Esophagus squamous epithelium (tissue), 5 donors: ENCODE data around the gene DNAI2. TPM values are rescaled to one million over a fixed set of nuclear protein-coding genes. Genes with fewer than 3 reads are reported as not detected.
A peak's percentile ranks its signal among the peaks of the same experiment; 100 is the strongest.

Source experiments
- DNase-seq: peaks from one replicate; lab custom pipeline; 2025; lab: John Stamatoyannopoulos, UW
- H3K27ac ChIP-seq, 4 donors: fragments of 200-600 bp; sonication (generic); one replicate each; pipeline ENCODE4 v1.5.1; 2016 to 2019; ENCODE audit warnings: mild to moderate bottlenecking in 1 of 4
- H3K27me3 ChIP-seq, 4 donors: fragments of 200-600 bp; sonication (generic); 1 replicate in 3 of 4; 2 replicates in 1 of 4; pipeline versions ENCODE4 v1.5.1 to v1.6.0; 2017 to 2021; ENCODE audit warnings: antibody characterized with exemption in 1 of 4
- H3K36me3 ChIP-seq, 3 donors: fragments of 200-600 bp; sonication (generic); one replicate each; pipeline ENCODE4 v1.5.1; 2016 to 2019
- H3K4me1 ChIP-seq, 3 donors: fragments of 200-600 bp; sonication (generic); one replicate each; pipeline ENCODE4 v1.5.1; 2017 to 2019
- H3K4me3 ChIP-seq, 4 donors: fragments of 200-600 bp; sonication (generic); 1 replicate in 3 of 4; 2 replicates in 1 of 4; pipeline ENCODE4 v1.5.1; 2016 to 2019; ENCODE audit warnings: mild to moderate bottlenecking in 2 of 4, moderate library complexity in 1 of 4
- H3K9me3 ChIP-seq, 3 donors: fragments of 200-600 bp; sonication (generic); one replicate each; pipeline ENCODE4 v1.5.1; 2016 to 2019
- CTCF ChIP-seq, 6 experiments: fragments of 450-650 bp in 4 of 6; fragments of 200-600 bp in 2 of 6; sonication (generic) in 2 of 6; IDR thresholded peaks; one replicate each; pipeline ENCODE4 v1.5.1; 2016 to 2019; ENCODE audit warnings: antibody characterized with exemption in 6 of 6, mild to moderate bottlenecking in 4 of 6, moderate library complexity in 4 of 6
- POLR2A ChIP-seq, 4 donors: fragments of 450-650 bp; IDR thresholded peaks; one replicate each; pipeline ENCODE4 v1.6.1; 2017; ENCODE audit warnings: antibody characterized with exemption in 4 of 4, mild to moderate bottlenecking in 4 of 4, moderate library complexity in 3 of 4
- WGBS, 2 donors: methylation state at CpG; one replicate each; pipeline ENCODE4 v1.1.5; 2018; 5-methylcytosine and 5-hydroxymethylcytosine counted together
- intact Hi-C: fragments of 100-400 bp; cut with DNase I; formaldehyde crosslinking; loops from one replicate; pipeline ENCODE4 v1.15.0; 2022
- total RNA-seq, 4 donors: library from RNA; depleted of rRNA; stranded (reverse); fragments of >200 nt; gene quantifications; one replicate each; pipeline ENCODE4 v1.1.0, GENCODE V29; 2016
- donor health status: DM: yes; HTN: yes; CAD: no.

Gene DNAI2
- total RNA-seq, 4 donors from 2014 or later, result 0.19 TPM; not detected in 3

GRCh38 chr17:74271901-74272561, 2.0 kb upstream of the DNAI2 start:
- no peaks in the 10 kb centered on the region for H3K9me3 ChIP-seq
- no peak overlapping the region for H3K4me3 ChIP-seq
- no peak for DNase-seq
- intact Hi-C loops, result no loop called here
- peaks cover 0 to 84% (median 0%) of the 10 kb centered on the region in 4 donors for H3K27me3 ChIP-seq
- no peak overlapping the region for H3K27ac ChIP-seq
- H3K4me1 ChIP-seq, result peaks cover 4 to 41% (median 5%) of the 10 kb centered on the region in 3 donors
- TF ChIP-seq POLR2A (IDR thresholded peaks at IDR 0.05), result no peak
- TF ChIP-seq CTCF (IDR thresholded peaks at IDR 0.05), result no peak
- 54 to 55% methylated on average over 9 of the region's 13 CpGs for WGBS, 2 donors
- no peaks in the 10 kb centered on the region for H3K36me3 ChIP-seq

DNA sequence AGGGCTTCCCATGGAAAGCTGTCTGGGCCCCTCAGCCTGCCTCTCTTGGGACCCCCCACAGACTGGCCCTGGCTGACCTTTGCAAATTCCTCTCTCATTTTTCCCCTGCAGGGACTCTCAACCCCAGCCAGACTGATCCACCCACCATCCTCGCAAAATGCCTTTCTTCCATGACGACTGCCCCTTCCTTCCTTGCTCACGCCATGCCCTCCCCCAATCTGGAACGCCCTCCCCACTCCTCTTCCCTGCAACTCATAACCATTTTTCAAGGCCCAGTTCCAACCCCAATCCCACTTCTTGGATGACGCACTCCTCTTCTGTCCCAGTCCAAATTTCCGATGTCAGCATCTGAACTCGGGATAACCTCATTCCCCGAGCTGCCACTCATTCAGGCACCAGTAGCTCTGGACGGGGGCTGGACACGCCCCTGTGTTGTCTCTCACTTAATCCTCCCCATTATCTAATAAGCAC, 1.3 kb upstream of the DNAI2 start:
- H3K9me3 ChIP-seq, result no peaks in the 10 kb centered on the region
- no peaks in the 10 kb centered on the region for H3K36me3 ChIP-seq
- WGBS, 2 donors, result 56 to 61% methylated on average over 9 to 10 of the region's 10 CpGs
- H3K27me3 ChIP-seq, result peaks cover 0 to 87% (median 0%) of the 10 kb centered on the region in 4 donors
- no peak for DNase-seq
- intact Hi-C loops, result no loop called here
- H3K4me3 ChIP-seq, result no peak overlapping the region
- TF ChIP-seq CTCF (IDR thresholded peaks at IDR 0.05), result no peak
- no peak for TF ChIP-seq POLR2A (IDR thresholded peaks at IDR 0.05)
- no peak overlapping the region for H3K27ac ChIP-seq
- peaks cover 4 to 42% (median 5%) of the 10 kb centered on the region in 3 donors for H3K4me1 ChIP-seq

GRCh38 chr17:74274709-74275340, 791 bp downstream of the DNAI2 start:
- Histone ChIP-seq H3K9me3 (no peaks in the 10 kb centered on the region), H3K27ac (no peak overlapping the region), H3K27me3 (peaks cover 0 to 71% (median 0%) of the 10 kb centered on the region in 4 donors), H3K4me1 (peaks cover 4 to 42% (median 5%) of the 10 kb centered on the region in 3 donors), H3K4me3 (no peak overlapping the region), H3K36me3 (no peaks in the 10 kb centered on the region)
- intact Hi-C loops, result no loop called here
- no peak for TF ChIP-seq CTCF (IDR thresholded peaks at IDR 0.05)
- TF ChIP-seq POLR2A (IDR thresholded peaks at IDR 0.05), result no peak
- 50 to 60% methylated on average over 13 to 14 of the region's 14 CpGs for WGBS, 2 donors
- DNase-seq, result no peak

- peak overlapping the region in 2 of 4 donors; percentile 38 to 61 for H3K27ac ChIP-seq
- peaks cover 0 to 66% (median 0%) of the 10 kb centered on the region in 4 donors for H3K27me3 ChIP-seq
- H3K4me1 ChIP-seq, result peaks cover 4 to 42% (median 5%) of the 10 kb centered on the region in 3 donors
- WGBS, 2 donors, result 24 to 55% methylated on average over 9 to 11 of the region's 12 CpGs
- no peak overlapping the region for H3K4me3 ChIP-seq
- DNase-seq, result no peak
- intact Hi-C loops, result no loop called here
- TF ChIP-seq CTCF (IDR thresholded peaks at IDR 0.05) (no peak), POLR2A (IDR thresholded peaks at IDR 0.05) (no peak)
- H3K36me3 ChIP-seq, result no peaks in the 10 kb centered on the region
- no peaks in the 10 kb centered on the region for H3K9me3 ChIP-seq
Observed at GRCh38 chr17:74276051-74276476, 2.0 kb downstream of the DNAI2 start.

- peak overlapping the region in 2 of 4 donors; percentile 38 to 61 for H3K27ac ChIP-seq
- TF ChIP-seq POLR2A (IDR thresholded peaks at IDR 0.05) (no peak), CTCF (IDR thresholded peaks at IDR 0.05) (no peak)
- no peaks in the 10 kb centered on the region for H3K36me3 ChIP-seq
- peaks cover 4 to 42% (median 5%) of the 10 kb centered on the region in 3 donors for H3K4me1 ChIP-seq
- H3K9me3 ChIP-seq, result no peaks in the 10 kb centered on the region
- intact Hi-C loops, result no loop called here
- no peak overlapping the region for H3K4me3 ChIP-seq
- H3K27me3 ChIP-seq, result peaks cover 0 to 64% (median 0%) of the 10 kb centered on the region in 4 donors
- DNase-seq, result no peak
- WGBS, 2 donors, result 50 to 80% methylated on average over 5 of the region's 5 CpGs
Observed at GRCh38 chr17:74276541-74277009, 2.5 kb downstream of the DNAI2 start.
